ENCODE data around the gene SPATA2L. TPM values are rescaled to one million over a fixed set of nuclear protein-coding genes. Genes with fewer than 3 reads are reported as not detected.

Gene SPATA2L
- polyA plus RNA-seq, 1 of the 3 experiments (the other 2 are of a cell fraction) = 8.6 TPM

GRCh38 chr16:89691231-89691985 is 10.1 kb downstream of the SPATA2L start:
- H2AFZ ChIP-seq (ENCODE audit: low read depth) = no peak overlapping the region
- no peak overlapping the region for H3K9ac ChIP-seq
- H3K9me2 ChIP-seq = no peaks in the 10 kb centered on the region
- H3K9me3 ChIP-seq = no peaks in the 10 kb centered on the region
- TF ChIP-seq ELF1 (IDR thresholded peaks at IDR 0.05) = no peak
- no peak for TF ChIP-seq FOSL2 (IDR thresholded peaks at IDR 0.05; ENCODE audit: borderline replicate concordance, low read depth)
- no peak for TF ChIP-seq NRF1 (IDR thresholded peaks at IDR 0.05; ENCODE audit: low read depth, low read length)
- no peak for TF ChIP-seq SMC3 (IDR thresholded peaks at IDR 0.05; ENCODE audit: low read depth, low read length)
- no peak for TF ChIP-seq MXI1 (IDR thresholded peaks at IDR 0.05; ENCODE audit: low read depth, low read length)
- no peak for TF ChIP-seq TEAD4 (IDR thresholded peaks at IDR 0.05; ENCODE audit: borderline replicate concordance, insufficient read depth)
- no peak for TF ChIP-seq IRF3 (IDR thresholded peaks at IDR 0.05; ENCODE audit: low read depth, low read length)
- no peak for TF ChIP-seq MAX (IDR thresholded peaks at IDR 0.05; ENCODE audit: low read depth)
- TF ChIP-seq RAD21 (IDR thresholded peaks at IDR 0.05; ENCODE audit: low read length) = no peak
- no peak for TF ChIP-seq MEF2A (IDR thresholded peaks at IDR 0.05; ENCODE audit: borderline replicate concordance, low read depth)
- TF ChIP-seq RXRA (IDR thresholded peaks at IDR 0.05; ENCODE audit: borderline replicate concordance, low read depth) = no peak
- no peak for TF ChIP-seq POLR2AphosphoS5 (IDR thresholded peaks at IDR 0.05; ENCODE audit: low read depth, low read length)
- TF ChIP-seq GABPA (IDR thresholded peaks at IDR 0.05; ENCODE audit: low read depth) = no peak
- TF ChIP-seq RFX5 (IDR thresholded peaks at IDR 0.05; ENCODE audit: low read length) = no peak
- TF ChIP-seq JUND (IDR thresholded peaks at IDR 0.05) = no peak
- ChIA-PET POLR2A (no interaction called here), CTCF (interaction anchor here (1.6 kb wide), 1 partner anchor 9 kb away, joined by 6 read pairs; no protein-coding TSS in a partner anchor)
- peak; percentile 12 for DNase-seq
- H3K4me3 ChIP-seq (ENCODE audit: low read depth in 2 of 2, low read length in 1 of 2) = no peak overlapping the region
- H3K27me3 ChIP-seq (ENCODE audit: insufficient read depth) = no peaks in the 10 kb centered on the region
- 100% methylated on average over 12 of the region's 21 CpGs for WGBS (ENCODE audit: low lambda C conversion rate)
- H3K79me2 ChIP-seq (ENCODE audit: insufficient read depth) = peaks cover 36% of the 10 kb centered on the region
- H4K20me1 ChIP-seq (ENCODE audit: insufficient read depth) = no peaks in the 10 kb centered on the region
- no peak overlapping the region for H3K4me2 ChIP-seq
- H3K27ac ChIP-seq (ENCODE audit: low read depth in 2 of 2, low read length in 1 of 2) = no peak overlapping the region
- H3F3A ChIP-seq (replicated peaks; ENCODE audit: insufficient read depth) = peaks cover 3% of the 10 kb centered on the region
- peaks cover 8 to 51% of the 10 kb centered on the region in 2 experiments for H3K36me3 ChIP-seq (replicated peaks in 1 of 2; ENCODE audit: control insufficient read depth in 1 of 2, insufficient read depth in 2 of 2, low read length in 1 of 2)
- H3K4me1 ChIP-seq (ENCODE audit: control insufficient read depth in 1 of 2, insufficient read depth in 2 of 2, low read depth in 1 of 2, low read length in 1 of 2) = peaks cover 4 to 7% of the 10 kb centered on the region in 2 experiments; a peak in 1 of 4 replicates

- H2AFZ ChIP-seq (ENCODE audit: low read depth) = no peak overlapping the region
- ChIA-PET POLR2A (no interaction called here), CTCF (interaction anchor here (2.1 kb wide), 1 partner anchor 9 kb away, joined by 8 read pairs; no protein-coding TSS in a partner anchor)
- no peak overlapping the region for H3K4me3 ChIP-seq (ENCODE audit: low read depth in 2 of 2, low read length in 1 of 2)
- no peak overlapping the region for H3K27ac ChIP-seq (ENCODE audit: low read depth in 2 of 2, low read length in 1 of 2)
- peaks cover 36% of the 10 kb centered on the region for H3K79me2 ChIP-seq (ENCODE audit: insufficient read depth)
- no peaks in the 10 kb centered on the region for H3K9me2 ChIP-seq
- no peak overlapping the region for H3K4me2 ChIP-seq
- H3F3A ChIP-seq (replicated peaks; ENCODE audit: insufficient read depth) = peaks cover 3% of the 10 kb centered on the region
- H3K36me3 ChIP-seq (replicated peaks in 1 of 2; ENCODE audit: control insufficient read depth in 1 of 2, insufficient read depth in 2 of 2, low read length in 1 of 2) = peaks cover 8 to 46% of the 10 kb centered on the region in 2 experiments
- no peaks in the 10 kb centered on the region for H3K9me3 ChIP-seq
- no peak for DNase-seq
- WGBS (ENCODE audit: low lambda C conversion rate) = 93% methylated on average over 11 of the region's 16 CpGs
- no peak overlapping the region for H3K9ac ChIP-seq
- H4K20me1 ChIP-seq (ENCODE audit: insufficient read depth) = no peaks in the 10 kb centered on the region
- no peaks in the 10 kb centered on the region for H3K27me3 ChIP-seq (ENCODE audit: insufficient read depth)
- H3K4me1 ChIP-seq (ENCODE audit: control insufficient read depth in 1 of 2, insufficient read depth in 2 of 2, low read depth in 1 of 2, low read length in 1 of 2) = peaks cover 4 to 7% of the 10 kb centered on the region in 2 experiments; a peak in 1 of 4 replicates
- TF ChIP-seq JUND (IDR thresholded peaks at IDR 0.05) (no peak), RCOR1 (IDR thresholded peaks at IDR 0.05; ENCODE audit: low read length) (no peak), PBX3 (IDR thresholded peaks at IDR 0.05) (no peak), IRF3 (IDR thresholded peaks at IDR 0.05; ENCODE audit: low read depth, low read length) (no peak), NRF1 (IDR thresholded peaks at IDR 0.05; ENCODE audit: low read depth, low read length) (no peak), GATA2 (CRISPR knock-in tag; IDR thresholded peaks at IDR 0.05) (no peak), SMC3 (IDR thresholded peaks at IDR 0.05; ENCODE audit: low read depth, low read length) (no peak), RAD21 (IDR thresholded peaks at IDR 0.05; ENCODE audit: low read length) (no peak), POLR2AphosphoS5 (IDR thresholded peaks at IDR 0.05; ENCODE audit: low read depth, low read length) (no peak), FOSL2 (IDR thresholded peaks at IDR 0.05; ENCODE audit: borderline replicate concordance, low read depth) (no peak), EP300 (IDR thresholded peaks at IDR 0.05; ENCODE audit: borderline replicate concordance in 1 of 2, low read depth in 1 of 2, low read length in 1 of 2) (no peak)
Observed at GRCh38 chr16:89690392-89690901, 11.1 kb downstream of the SPATA2L start.

Measured in SK-N-SH (cell line).